CD14-positive monocyte (primary cell): ENCODE data around the gene ZFP36L1. TPM values are rescaled to one million over a fixed set of nuclear protein-coding genes. Genes with fewer than 3 reads are reported as not detected.
A peak's percentile ranks its signal among the peaks of the same experiment; 100 is the strongest.

Source experiments
- DNase-seq, 3 donors: peaks; one replicate each; pipeline ENCODE4 v3.0.0-alpha.2; 2011 to 2022
- H2AFZ ChIP-seq: 2 replicates; pipeline ENCODE4 v1.6.0; 2012; ENCODE audit warnings: mild to moderate bottlenecking, low read depth, low read length, inconsistent platforms; ENCODE audit not compliant: insufficient read depth, poor library complexity, severe bottlenecking
- H3K27ac ChIP-seq, 2 donors: 1 replicate in 1 of 2; 2 replicates in 1 of 2; pipeline ENCODE4 v1.5.1; 2012 to 2013; ENCODE audit warnings: low read length in 2 of 2, control low read depth in 1 of 2, inconsistent platforms in 1 of 2, low read depth in 1 of 2, mild to moderate bottlenecking in 1 of 2
- H3K27me3 ChIP-seq, 2 donors: one replicate each; pipeline versions ENCODE4 v1.6.0 to v1.6.1; 2011 to 2013; ENCODE audit warnings: low read length in 2 of 2; ENCODE audit not compliant: control insufficient read depth in 2 of 2, insufficient read depth in 2 of 2
- H3K36me3 ChIP-seq, 2 donors: replicated peaks in 1 of 2; 1 replicate in 1 of 2; 2 replicates in 1 of 2; pipeline versions ENCODE4 v1.5.1 to v1.6.1; 2012 to 2013; ENCODE audit warnings: low read length in 2 of 2, control low read depth in 1 of 2, inconsistent platforms in 1 of 2, mild to moderate bottlenecking in 1 of 2; ENCODE audit not compliant: insufficient read depth in 2 of 2, control insufficient read depth in 1 of 2
- H3K4me1 ChIP-seq, 2 donors: 1 replicate in 1 of 2; 2 replicates in 1 of 2; pipeline versions ENCODE4 v1.5.1 to v1.6.1; 2012 to 2013; ENCODE audit warnings: low read length in 2 of 2, control low read depth in 1 of 2, inconsistent platforms in 1 of 2, mild to moderate bottlenecking in 1 of 2, moderate library complexity in 1 of 2; ENCODE audit not compliant: insufficient read depth in 2 of 2, control insufficient read depth in 1 of 2
- H3K4me2 ChIP-seq: replicated peaks from 2 replicates; pipeline ENCODE3; 2012; ENCODE audit warnings: low read length, moderate library complexity, mild to moderate bottlenecking; ENCODE audit not compliant: poor library complexity, severe bottlenecking; ENCODE audit errors: extremely low read depth
- H3K4me3 ChIP-seq, 3 experiments: fragments of 200-600 bp in 1 of 3; sonication (generic) in 1 of 3; replicated peaks in 1 of 3; 1 replicate in 2 of 3; 2 replicates in 1 of 3; pipeline ENCODE4 v1.5.1; 2011 to 2013; ENCODE audit warnings: low read length in 3 of 3, mild to moderate bottlenecking in 3 of 3, control low read depth in 2 of 3, low read depth in 2 of 3, inconsistent platforms in 1 of 3, moderate library complexity in 1 of 3
- H3K79me2 ChIP-seq: 2 replicates; pipeline ENCODE4 v1.6.0; 2012; ENCODE audit warnings: mild to moderate bottlenecking, control low read depth, inconsistent platforms, low read length, moderate library complexity; ENCODE audit not compliant: insufficient read depth
- H3K9ac ChIP-seq: 2 replicates; pipeline ENCODE4 v1.6.0; 2017; ENCODE audit warnings: low read length, mild to moderate bottlenecking; ENCODE audit not compliant: insufficient read depth, poor library complexity, severe bottlenecking
- H3K9me3 ChIP-seq, 2 donors: replicated peaks in 1 of 2; 1 replicate in 1 of 2; 2 replicates in 1 of 2; pipeline versions ENCODE4 v1.5.1 to v1.6.1; 2012 to 2013; ENCODE audit warnings: low read length in 2 of 2, control low read depth in 1 of 2; ENCODE audit not compliant: control insufficient read depth in 1 of 2, insufficient read depth in 1 of 2
- H4K20me1 ChIP-seq: 2 replicates; pipeline ENCODE4 v1.6.0; 2012; ENCODE audit warnings: mild to moderate bottlenecking, low read length, control low read depth, moderate library complexity; ENCODE audit not compliant: insufficient read depth
- H3K27ac Mint-ChIP-seq, 7 donors: one replicate each; pipeline ENCODE4 v1.8.0; 2020; ENCODE audit warnings: mild to moderate bottlenecking in 7 of 7, mixed read lengths in 7 of 7, moderate library complexity in 6 of 7, inconsistent platforms in 2 of 7
- H3K27me3 Mint-ChIP-seq, 3 donors: one replicate each; pipeline ENCODE4 v1.8.0; 2021 to 2022; ENCODE audit warnings: low read depth in 3 of 3, mild to moderate bottlenecking in 3 of 3, mixed read lengths in 3 of 3, moderate library complexity in 3 of 3, inconsistent platforms in 1 of 3
- H3K36me3 Mint-ChIP-seq, 2 donors: one replicate each; pipeline ENCODE4 v1.8.0; 2020; ENCODE audit warnings: mixed read lengths in 2 of 2, inconsistent platforms in 1 of 2, mild to moderate bottlenecking in 1 of 2
- H3K4me1 Mint-ChIP-seq: one replicate; pipeline ENCODE4 v1.8.0; 2020; ENCODE audit warnings: mild to moderate bottlenecking, mixed read lengths
- H3K4me3 Mint-ChIP-seq, 2 donors: one replicate each; pipeline ENCODE4 v1.8.0; 2020; ENCODE audit warnings: mild to moderate bottlenecking in 2 of 2, mixed read lengths in 2 of 2, moderate library complexity in 1 of 2
- H3K9me3 Mint-ChIP-seq, 7 donors: one replicate each; pipeline ENCODE4 v1.8.0; 2020 to 2022; ENCODE audit warnings: mixed read lengths in 7 of 7, mild to moderate bottlenecking in 6 of 7, moderate library complexity in 6 of 7, inconsistent platforms in 2 of 7
- WGBS: methylation state at CpG from one replicate; pipeline ENCODE4 v1.1.5; 2013; ENCODE audit warnings: missing lambda C conversion rate; ENCODE audit not compliant: insufficient coverage; 5-methylcytosine and 5-hydroxymethylcytosine counted together
- intact Hi-C, 2 donors: fragments of 100-400 bp; cut with micrococcal nuclease; formaldehyde crosslinking; loops; one replicate each; pipeline versions ENCODE4 v1.15.0 to v1.15.1; 2023
- polyA plus RNA-seq, 3 donors: library from polyadenylated mRNA; depleted of rRNA in 1 of 3; unstranded in 2 of 3; stranded (reverse) in 1 of 3; fragments of 300-500 nt in 2 of 3; fragments of >200 nt in 1 of 3; fragmentation: Illumina TruSeq in 2 of 3; gene quantifications; 1 replicate in 2 of 3; 2 replicates in 1 of 3; pipeline ENCODE4 v1.2.3, GENCODE V29; 2012 to 2021
- TF ChIP-seq, protein P1 (sequence below): fragments of 200-600 bp; IDR thresholded peaks from one replicate; pipeline ENCODE4 v1.8.0; 2022; ENCODE audit warnings: antibody characterized with exemption, mild to moderate bottlenecking

ZFP36L1 gene
- polyA plus RNA-seq, 3 donors, result 151 to 934 (median 185) TPM

DNA sequence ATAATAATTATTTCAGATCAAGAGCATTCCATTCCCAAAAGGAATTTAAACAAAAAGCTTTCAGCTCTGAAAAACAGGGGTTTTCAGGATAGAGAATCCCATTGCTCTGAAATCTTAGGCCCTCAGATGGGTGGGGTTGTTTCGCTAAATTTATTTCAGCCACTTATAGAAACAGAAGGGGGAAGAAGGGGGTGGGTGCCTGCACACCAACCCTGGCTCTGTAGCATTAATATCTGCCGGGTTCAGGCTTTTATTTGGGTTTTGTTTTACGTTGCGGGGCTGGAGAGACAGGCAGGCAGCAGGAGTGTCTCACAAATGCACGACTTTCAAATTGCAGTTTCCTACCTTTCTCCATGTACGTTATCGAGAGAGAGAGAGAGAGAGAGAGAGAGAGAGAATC lies 12.5 kb upstream of the ZFP36L1 start:
- no peaks in the 10 kb centered on the region for H4K20me1 ChIP-seq
- H3K4me3 ChIP-seq, result no peak overlapping the region
- no peak overlapping the region for H3K4me2 ChIP-seq
- Mint-ChIP-seq H3K9me3 (peaks cover 12 to 34% (median 26%) of the 10 kb centered on the region in 7 donors), H3K27me3 (peaks cover 4 to 8% (median 4%) of the 10 kb centered on the region in 3 donors), H3K4me3 (no peak overlapping the region), H3K4me1 (peaks cover 22% of the 10 kb centered on the region), H3K36me3 (peaks cover 4 to 15% of the 10 kb centered on the region in 2 donors), H3K27ac (no peak overlapping the region)
- H3K36me3 ChIP-seq, result no peaks in the 10 kb centered on the region
- H3K79me2 ChIP-seq, result no peaks in the 10 kb centered on the region
- no peak for DNase-seq
- peaks cover 18 to 21% of the 10 kb centered on the region in 2 donors for H3K4me1 ChIP-seq
- 83% methylated on average over 1 of the region's 7 CpGs for WGBS
- H3K9me3 ChIP-seq, result peaks cover 10 to 14% of the 10 kb centered on the region in 2 donors
- TF ChIP-seq, protein P1, sequence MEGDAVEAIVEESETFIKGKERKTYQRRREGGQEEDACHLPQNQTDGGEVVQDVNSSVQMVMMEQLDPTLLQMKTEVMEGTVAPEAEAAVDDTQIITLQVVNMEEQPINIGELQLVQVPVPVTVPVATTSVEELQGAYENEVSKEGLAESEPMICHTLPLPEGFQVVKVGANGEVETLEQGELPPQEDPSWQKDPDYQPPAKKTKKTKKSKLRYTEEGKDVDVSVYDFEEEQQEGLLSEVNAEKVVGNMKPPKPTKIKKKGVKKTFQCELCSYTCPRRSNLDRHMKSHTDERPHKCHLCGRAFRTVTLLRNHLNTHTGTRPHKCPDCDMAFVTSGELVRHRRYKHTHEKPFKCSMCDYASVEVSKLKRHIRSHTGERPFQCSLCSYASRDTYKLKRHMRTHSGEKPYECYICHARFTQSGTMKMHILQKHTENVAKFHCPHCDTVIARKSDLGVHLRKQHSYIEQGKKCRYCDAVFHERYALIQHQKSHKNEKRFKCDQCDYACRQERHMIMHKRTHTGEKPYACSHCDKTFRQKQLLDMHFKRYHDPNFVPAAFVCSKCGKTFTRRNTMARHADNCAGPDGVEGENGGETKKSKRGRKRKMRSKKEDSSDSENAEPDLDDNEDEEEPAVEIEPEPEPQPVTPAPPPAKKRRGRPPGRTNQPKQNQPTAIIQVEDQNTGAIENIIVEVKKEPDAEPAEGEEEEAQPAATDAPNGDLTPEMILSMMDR, result no peak
- H3K27me3 ChIP-seq, result no peaks in the 10 kb centered on the region
- H2AFZ ChIP-seq, result no peak overlapping the region
- intact Hi-C loops, result no loop called here
- H3K27ac ChIP-seq, result no peak overlapping the region
- H3K9ac ChIP-seq, result no peak overlapping the region

DNA sequence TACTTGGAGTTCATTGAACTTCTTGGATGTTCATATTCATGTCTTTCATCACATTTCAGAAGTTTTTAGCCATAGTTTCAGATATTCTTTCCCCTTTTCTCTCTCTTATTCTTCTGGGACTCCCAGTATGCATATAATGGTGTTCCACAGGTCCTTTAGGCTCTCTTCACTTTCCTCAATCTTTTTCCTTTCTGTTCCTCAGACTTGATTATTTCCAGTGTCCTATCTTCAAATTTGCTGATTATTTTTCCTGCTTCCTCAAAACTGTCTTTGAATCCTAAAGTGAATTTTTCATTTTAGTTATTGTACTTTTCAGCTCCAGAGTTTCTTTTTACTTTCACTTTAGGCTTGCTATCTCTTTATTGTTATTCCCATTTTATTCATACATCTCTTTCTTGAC lies 8.8 kb upstream of the ZFP36L1 start:
- no peak for DNase-seq
- H3K9me3 Mint-ChIP-seq, result peaks cover 12 to 37% (median 26%) of the 10 kb centered on the region in 7 donors
- Histone ChIP-seq H2AFZ (no peak overlapping the region), H3K36me3 (no peaks in the 10 kb centered on the region), H3K4me1 (peaks cover 8 to 13% of the 10 kb centered on the region in 2 donors), H3K9ac (no peak overlapping the region), H3K79me2 (no peaks in the 10 kb centered on the region), H3K4me3 (no peak overlapping the region), H4K20me1 (no peaks in the 10 kb centered on the region), H3K27ac (no peak overlapping the region), H3K27me3 (no peaks in the 10 kb centered on the region), H3K9me3 (peaks cover 10 to 14% of the 10 kb centered on the region in 2 donors), H3K4me2 (no peak overlapping the region)
- peaks cover 12 to 24% of the 10 kb centered on the region in 2 donors for H3K36me3 Mint-ChIP-seq
- intact Hi-C loops, result no loop called here
- no peak overlapping the region for H3K27ac Mint-ChIP-seq
- H3K4me3 Mint-ChIP-seq, result peak overlapping the region in 1 of 2 donors; percentile 4
- peaks cover 12% of the 10 kb centered on the region for H3K4me1 Mint-ChIP-seq
- H3K27me3 Mint-ChIP-seq, result peaks cover 0 to 25% (median 10%) of the 10 kb centered on the region in 3 donors
- TF ChIP-seq, protein P1, result no peak
